NCI-H446 treated with DMSO at 0.1 percent for 48 hours (cell line): ENCODE measurements around the gene MRRF.

Experiments used
- DNase-seq: peaks from one replicate; lab custom pipeline; 2025; lab: John Stamatoyannopoulos, UW

Gene MRRF, protein sequence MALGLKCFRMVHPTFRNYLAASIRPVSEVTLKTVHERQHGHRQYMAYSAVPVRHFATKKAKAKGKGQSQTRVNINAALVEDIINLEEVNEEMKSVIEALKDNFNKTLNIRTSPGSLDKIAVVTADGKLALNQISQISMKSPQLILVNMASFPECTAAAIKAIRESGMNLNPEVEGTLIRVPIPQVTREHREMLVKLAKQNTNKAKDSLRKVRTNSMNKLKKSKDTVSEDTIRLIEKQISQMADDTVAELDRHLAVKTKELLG

DNA sequence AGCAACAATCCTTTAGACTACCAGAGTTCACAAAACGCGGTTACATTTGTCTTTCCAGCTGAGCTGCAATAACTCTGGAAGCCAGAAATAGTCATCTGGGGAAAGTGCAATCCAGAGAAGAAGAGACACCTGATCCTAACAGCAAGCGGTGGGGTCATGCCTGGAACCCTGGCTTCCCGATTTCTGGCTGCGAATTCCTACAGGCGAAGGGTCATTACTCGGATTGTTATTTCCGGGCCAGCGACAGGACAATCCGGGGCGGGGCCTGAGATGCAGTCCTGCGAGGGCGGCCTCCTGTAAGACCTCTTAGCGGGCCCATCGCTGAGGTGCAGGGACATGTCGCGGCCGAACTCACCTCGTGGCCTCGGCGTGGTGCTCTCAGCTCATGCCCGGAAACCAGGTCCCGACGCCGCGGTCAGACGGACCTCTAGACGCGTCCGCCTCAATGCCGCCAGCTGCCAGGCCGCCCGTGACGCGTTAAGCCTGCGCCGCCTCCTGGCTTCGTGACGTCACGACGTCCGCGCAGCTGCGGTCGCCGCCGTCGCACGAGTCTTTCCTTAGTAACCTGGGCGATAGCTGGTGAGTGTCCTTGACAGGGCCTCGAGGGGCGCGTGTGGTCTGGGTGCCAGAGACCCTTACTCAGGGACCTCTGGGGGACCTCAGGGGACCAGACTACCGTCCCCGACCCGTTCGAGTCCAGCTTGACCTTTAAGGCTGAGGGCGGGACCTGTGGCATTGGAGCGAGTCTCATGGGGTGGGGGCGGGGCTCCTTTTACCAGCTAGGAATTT lies at the start of gene MRRF, which contains the start of gene RBM18:
TSS of gene MRRF (plus strand) at position 523 of the 789 bp plus-strand sequence. CDS start 6,010 bp downstream, outside the sequence.
TSS of gene RBM18 (minus strand) at position 481 of the 789 bp plus-strand sequence. CDS start 3,348 bp downstream, outside the sequence.
- DNase-seq: peak; percentile 53

DNA sequence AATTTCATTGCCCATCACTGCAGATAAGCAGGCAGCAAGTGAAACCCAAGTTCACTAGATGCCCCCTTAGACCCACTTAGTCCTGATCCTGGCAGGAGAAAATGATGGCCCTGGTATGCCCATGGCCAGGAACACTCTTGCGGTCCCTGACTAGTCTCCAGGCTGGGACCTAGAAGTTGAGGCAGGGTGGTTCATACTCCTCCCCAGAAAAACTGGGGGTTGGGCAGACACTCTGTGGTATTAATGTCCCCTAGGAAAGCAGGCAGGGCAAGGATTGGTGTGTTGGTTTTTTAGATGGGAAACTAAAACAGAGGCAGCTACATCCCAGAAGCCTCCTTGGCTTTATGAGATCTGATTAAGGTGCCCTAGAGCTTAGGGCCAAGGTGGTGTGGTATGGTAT lies 49.0 kb upstream of the MRRF start:
- no peak for DNase-seq

DNA sequence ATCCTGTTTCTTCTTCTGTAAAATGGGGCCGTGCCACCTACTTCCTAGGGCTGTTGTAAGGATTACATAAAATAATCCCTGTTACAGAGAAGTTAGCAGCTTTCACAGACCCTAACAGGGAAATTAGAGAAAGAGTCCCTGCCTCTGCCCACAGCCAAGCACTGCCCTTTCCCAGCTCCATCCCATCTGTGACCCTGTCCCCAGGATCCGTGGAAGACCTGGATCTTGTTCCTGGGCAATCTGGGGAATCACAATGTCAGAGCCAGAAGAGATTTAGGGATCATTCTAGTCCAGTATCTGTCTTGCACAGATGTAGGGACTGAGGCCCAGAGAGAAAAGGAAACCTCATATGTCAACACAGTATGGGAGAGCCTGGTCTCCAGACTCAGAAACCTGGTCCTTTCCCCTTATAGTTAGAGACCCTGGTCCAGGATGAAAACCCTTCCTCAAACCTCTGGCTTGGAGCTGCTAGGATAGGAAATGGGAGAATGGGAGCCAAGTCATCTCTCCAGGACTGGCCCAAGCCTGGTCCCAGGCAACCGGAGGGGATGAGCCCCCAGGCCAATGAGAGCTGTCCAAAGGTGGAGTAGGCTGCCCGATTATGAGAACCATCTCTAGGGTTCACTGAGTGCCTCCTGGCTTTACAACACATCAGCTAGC lies 48.4 kb upstream of the MRRF start:
- no peak for DNase-seq

DNA sequence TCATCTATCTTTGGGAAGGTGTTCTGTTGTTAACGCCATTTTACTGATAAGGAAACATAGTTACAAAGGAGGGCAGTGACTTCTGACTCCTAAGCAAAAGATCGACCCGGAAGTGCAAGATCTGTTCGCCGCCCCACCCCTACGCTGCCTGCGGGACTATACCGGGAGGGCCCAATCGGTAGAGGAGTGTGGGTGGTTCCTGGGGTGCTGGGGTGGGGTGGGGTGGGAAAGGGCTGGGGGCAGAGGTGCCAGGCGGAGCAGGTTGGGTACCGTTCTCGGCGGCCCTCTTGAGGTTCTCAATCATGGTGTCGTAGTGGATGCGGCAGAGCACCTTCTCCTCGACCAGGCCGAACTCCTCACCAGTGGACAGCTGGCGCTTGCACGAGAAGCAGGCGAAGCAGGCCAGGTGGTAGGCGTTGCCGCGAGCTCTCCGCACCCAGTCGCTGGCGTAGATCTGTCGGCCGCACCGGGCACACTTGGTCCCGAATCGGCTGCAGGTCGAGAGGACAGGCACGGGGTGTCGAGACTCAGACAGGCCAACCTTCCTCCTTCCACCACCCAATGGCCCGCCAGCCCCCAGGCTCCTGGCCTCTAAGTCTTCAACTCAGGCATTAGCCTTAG lies 47.8 kb upstream of the MRRF start:
- no peak for DNase-seq

DNA sequence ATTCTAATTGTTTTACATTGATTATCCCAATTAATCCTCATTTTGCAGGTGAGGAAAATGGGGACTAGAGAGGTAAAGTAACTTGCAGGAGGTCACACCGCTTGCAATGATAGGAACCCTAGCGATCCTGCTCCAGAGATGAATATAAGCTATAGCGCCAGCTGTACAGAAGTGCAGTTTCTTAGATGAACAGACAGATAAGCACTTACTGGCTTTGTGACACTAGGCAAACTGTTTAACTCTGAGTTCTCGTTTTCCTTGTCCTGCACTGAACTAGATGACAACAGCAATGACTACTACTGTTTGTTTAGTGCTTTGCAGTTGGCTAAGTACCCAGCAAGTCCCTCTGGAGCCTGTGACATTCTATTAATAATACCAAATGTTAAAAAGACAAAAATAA lies 47.0 kb upstream of the MRRF start:
- DNase-seq: no peak

DNA sequence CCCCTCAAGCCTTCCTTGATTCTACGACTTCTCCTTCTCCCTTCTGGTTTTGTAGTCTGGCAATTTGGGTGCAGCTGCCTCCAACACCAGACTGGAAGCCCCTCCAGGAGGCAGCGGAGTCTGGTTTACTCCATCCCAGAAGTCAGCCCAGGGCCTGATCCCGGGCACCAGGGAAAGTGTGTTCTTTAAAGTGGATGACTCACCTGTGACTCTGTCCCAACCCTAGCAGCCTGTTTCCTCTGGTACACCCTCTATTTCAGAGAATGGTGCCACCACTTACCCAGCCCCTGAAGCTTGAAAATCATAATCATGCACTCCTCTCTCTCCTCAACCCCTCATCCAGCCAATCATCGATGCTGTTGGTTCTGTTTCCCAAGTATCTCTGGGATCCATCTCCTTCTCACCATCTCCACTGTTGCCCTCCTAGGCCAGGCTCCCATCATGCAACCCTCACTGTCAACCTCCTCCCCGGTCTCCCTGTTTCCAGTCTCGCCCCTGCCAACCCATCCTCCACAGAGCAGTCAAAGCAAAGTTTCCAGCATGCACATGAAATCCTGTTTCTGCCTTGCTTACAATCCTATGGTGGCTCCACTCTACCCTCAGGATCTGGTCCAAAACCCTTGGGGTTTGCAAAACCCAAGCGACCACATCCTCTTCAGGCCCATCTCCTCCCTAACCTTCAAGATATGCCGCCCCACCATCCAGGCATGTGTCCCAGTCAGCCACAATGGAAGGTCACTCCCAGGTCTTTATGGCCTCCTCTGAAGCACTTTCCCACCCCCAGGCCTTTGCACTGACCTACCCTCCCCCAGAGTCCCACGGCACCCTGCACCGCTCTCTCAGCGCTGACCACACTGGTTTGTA lies 46.4 kb upstream of the MRRF start:
- no peak for DNase-seq

DNA sequence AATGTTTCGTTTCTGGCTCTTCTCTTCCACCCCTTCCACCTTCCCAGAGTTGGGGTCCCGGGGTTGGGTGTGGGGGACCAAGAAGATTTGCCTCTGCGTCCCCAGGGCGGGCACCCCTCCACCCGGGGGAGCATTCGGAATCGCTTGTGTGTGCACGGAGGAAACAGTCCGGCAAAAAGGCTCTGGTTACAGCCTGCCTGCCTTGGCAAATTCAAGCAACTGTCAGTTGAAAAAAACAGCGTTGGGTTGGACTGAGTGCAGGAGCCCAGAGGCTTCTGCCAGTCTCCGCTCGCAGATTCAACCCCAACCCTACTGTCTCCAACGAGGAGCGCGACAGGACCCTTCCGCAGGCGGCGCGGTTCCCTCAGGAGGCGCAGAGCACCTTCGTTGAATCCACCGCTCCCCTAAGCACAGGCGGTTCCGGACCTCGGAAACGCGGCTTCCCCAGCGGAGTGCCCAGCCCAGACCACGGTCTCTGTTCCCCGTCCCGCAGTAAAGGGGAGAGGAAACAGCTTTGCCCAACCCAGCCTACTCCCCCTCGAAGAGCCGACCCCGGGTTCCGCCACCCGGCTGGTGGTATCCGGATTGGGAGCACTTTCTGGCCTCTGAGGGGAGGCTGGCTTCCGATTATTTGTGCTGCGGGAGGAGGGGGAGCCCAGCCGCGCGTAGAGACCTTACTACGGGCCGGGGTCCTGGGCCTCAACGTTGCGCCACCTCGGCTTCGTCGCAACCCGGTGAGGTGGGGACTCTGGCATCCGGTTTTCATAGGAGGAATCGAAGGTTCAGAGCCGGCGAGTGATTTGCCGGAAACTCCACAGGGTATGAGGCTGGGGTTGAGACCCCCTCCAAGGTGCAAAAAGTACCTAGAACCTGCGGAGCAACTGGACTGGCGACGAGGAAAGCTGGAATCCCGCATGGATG lies 45.5 kb upstream of the MRRF start:
- DNase-seq: no peak

DNA sequence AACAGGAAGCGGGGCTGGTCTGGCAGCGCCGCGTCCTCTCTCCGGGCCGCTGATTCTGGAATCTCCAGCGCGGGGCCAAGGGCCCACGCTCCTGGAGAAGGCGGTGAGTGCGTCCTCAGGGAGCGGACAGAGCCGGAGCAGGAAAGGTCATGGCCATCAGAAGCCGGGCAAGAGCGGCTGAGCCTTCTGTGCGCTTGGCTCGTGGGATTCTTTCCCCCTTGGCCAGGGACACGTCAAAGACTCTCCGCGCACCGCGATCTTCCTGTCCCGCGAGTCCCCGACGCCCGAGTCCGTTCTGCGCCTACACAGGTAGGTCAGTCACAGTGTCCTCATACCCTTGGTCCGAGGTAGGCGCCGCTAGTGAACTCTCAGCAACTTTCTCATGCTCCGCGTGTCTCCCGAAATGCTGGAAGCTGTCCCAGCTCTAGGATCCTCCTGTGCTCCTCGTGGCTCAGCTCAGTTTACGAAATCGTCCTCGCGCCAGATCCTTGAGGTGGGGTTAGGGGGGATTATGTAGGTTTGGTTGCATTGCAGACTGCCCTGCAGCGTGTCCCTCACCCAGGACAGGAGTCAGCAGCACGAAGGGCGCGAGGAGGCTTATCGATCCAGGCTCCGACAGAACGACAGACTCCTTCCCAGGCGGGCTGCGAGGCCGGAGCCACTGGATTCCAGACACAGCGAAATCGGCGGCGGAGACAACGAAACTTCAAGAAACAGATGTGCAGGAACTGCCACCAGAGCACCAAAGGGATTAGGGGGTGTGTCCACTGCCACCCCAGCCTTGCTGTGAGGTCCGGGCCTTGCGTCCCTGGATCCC lies 44.6 kb upstream of the MRRF start:
- DNase-seq: no peak

DNA sequence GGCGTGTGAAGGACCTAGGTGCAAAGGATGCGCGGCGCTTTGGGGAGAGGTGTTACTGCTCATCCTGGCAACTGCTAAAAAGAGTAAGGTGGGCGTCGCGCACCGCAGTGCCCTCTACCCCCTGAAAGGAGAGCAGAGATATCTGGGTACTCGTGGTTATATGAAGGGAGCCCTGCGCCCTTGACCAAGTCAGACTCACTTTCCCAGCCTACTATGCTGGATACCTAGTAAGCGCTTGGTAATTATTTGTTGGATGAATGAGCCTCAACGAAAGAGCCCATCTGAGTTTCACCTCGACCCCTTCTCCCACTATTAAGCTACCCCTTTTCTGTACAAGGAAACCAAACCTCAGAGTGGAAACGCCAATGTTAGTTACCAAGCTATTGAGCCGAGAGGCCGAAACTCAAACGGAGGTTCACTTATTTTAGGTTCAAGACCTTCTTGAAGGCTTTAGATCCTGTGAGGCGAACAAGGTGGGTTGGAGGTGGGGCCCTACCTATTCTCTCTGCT lies 44.0 kb upstream of the MRRF start:
- no peak for DNase-seq

DNA sequence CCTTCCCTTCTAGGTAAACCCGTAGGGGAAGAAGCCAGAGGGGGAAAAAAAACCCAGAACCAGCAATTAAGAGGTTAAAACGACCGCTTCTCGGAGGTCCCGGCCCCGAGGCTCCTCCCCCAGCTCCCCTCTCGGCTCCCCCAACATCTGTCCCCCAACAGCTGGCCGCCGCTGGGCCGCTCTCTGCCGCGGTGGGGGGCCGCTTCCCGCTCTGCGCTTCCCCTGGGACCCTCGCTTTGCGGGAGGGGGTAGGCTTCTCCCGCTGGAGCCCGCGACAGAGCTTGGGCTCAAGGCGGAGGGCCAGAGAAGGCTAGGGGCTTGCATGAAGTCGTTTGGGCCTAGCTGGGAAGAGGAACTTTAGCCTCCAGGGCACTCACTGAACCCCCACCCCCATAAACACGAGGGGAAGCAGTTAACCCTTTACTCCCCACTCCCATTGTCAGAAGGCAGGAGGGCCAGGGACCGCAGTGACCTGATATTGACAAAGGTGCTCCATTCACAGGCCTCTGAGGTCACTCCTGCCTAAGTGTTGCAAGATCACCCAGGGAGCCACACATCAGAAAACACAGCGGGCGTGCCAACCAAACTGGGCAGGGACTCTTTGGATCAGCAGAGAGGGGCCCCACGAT lies 43.4 kb upstream of the MRRF start:
- no peak for DNase-seq

DNA sequence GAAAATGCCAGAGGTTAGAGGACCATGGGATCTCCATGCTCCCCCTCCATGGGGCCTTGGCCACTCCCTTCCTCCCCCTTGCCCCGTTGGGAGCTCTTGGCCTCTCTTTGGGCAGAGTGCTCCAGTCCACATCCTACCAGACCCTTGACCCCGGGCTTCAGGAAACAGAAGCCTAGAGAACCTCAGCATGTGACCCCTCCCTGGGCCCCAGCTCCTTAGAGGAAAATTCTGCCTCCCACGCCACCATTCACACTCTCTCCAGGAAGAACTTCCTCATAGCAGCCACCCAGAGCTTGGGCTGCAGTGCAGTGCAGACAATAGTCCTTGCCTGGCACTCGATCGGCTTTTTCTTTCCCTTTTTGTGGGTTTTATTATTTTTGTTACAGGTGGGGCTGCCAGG lies 41.9 kb upstream of the MRRF start:
- no peak for DNase-seq

DNA sequence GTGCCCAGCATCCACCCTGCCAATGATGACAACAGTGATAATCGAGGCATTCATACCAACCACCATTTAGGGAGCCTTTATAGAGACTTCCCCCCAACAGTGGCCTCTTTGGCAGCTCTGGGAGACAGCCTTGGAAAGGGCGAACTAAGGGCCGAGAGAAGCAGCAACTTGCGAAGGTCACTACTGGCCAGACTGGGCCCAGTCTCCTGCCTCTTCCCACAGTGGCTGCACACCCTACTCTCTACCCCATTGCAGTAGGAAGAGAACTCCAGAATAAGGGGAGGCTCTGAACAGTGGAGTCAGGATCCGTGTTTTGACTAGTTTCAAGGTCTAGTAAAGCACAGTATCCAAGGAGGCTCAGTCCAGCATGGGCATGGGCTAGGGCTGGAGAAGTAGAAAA lies 41.2 kb upstream of the MRRF start:
- DNase-seq: no peak

DNA sequence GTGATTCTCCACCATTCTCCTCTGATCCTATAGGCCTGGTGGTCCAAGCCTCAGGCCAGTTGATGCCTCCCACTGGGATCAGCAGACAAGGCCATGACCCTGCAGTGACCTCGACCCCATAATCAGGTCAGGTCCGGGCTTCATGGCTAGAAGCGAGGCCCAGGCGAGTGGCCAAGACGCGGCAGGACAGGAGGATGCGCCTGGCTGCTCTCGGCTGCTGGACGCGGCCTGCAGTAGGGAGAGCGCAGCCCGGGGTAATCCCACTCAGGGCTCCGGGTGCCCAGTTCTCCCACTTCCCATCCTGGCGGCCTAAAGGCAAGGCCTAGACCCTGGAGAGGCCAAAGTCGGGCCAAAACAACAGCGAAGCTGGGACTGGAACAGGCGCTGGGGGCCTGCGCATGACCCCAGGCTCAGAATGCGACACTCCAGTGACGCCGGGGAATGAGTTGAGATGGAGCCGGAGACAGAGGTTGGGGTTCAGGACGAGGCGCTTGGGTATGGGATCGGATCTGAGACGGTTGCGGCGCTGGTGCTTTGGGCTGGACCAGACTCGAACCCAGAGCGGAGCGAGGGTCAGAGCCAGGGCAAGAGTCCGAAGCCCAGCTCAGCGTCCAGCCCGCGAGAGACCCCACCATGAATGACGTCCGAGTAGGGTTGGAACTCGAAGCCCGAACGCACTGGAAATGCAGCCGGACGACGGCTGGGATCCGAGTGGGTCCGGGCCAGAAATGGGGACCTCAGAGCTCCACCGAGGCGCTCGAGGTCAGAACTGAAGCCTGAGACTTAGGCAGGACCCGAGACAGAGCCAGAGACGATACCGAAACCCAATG lies 39.2 kb upstream of the MRRF start:
- no peak for DNase-seq

DNA sequence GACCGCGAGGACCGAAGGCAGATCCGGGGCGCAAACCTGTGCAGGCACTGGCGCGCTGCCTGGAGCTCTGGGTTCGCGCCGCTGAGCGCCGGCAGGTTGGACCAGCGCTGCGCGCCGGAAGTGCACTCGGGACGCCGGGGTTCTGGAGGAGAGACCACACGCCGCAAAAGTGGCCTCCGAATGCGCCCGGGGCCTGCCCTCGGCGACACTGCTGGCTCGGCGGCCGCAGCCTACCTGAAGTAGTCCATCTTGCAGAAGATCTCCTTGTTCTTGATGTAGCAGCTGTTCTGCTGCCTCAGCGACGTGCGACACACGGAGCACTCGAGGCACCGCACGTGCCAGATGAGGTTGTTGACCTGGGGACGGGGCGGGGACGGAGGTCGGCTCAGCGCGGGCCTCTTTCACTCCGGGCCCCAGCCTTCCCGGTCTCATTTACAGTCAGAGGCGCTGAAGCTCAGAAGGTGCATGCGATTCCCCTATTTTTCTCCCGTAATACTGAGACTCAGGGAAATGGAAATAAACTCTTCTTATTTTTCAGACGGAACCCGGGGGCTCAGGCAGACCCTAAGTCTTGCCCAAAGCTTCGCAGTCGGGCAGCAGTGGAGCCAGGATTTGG lies 38.4 kb upstream of the MRRF start:
- no peak for DNase-seq

DNA sequence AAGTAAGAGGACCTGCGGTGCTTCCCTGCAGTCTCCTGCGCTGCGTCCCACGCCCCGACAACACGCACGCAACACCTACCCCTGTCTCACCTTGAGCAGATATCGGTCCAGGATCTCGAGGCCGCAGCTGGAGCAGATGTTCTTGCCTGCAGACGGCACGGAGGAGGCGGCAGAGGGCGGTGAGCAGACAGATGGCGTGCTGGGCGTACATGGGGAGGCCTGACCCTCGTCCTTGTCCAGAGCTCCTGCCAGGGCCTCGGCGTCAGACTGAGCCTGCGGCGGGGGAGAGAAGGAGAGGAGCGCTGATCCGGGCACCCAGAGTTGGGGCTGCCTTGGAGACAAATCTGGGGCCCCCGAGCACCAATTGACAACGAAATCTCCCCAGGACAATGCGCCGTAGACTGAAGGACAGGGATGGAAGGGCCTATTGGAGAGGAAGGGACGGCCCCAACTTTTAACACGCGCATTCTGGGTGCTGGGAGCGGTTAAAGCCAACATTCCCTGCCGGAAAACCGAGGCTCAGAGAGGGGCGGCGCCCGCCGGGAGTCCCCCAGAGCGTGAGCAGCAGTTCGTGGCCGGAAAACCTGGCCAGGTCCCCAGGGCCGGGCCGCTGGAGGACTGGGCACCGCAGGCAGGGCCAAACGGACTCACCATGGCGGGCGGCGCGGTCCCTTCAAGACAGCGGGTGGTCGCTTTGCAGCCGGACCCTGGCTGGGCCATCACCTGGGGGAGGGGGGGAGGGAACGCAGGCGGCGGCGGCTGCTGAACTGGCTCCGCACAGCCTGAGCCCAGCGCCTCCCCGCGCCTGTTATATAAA lies 37.7 kb upstream of the MRRF start:
- no peak for DNase-seq

DNA sequence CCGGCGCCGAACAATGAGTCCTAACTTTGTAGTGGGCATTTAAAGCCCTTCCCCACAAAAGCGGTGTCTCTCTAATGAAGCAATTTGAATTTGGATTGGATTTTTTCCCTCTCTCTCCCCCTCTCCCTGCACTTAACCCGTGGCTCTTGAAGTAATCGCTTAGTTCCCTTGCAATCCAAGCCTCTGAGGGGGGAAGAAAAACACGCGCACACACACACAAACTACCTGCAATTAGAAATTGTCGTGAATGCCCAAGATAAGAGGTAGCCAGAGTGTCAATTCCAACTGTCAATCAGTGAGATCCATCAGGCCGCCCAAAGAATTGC lies 37.1 kb upstream of the MRRF start:
- no peak for DNase-seq

DNA sequence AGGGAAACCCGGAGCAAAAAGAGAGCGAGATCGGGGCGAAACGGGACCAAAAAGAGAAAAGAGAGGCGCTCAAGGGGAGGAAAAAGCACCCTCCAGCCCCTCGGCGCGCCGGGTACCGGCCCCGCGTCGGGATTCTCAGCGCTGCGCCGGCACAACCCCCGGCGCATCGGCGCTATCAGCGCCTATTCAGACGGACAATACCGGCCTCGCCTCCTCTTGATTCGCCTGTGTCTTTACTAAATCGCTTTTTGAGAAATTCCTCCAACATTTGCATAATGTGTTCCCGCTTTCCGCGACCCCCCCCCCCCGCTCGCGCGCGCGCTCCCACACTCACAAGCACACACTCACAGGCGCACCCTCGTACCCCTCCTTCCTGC lies 36.5 kb upstream of the MRRF start:
- no peak for DNase-seq
